Loucy (cell line): ENCODE results near the gene SHANK3.
A peak's percentile ranks its signal among the peaks of the same experiment; 100 is the strongest.

Experiments
- H2AFZ ChIP-seq: fragments of 200-600 bp; sonication (generic); 2 replicates; pipeline ENCODE4 v1.6.0; 2016; ENCODE audit warnings: antibody characterized with exemption, mild to moderate bottlenecking, low read length, moderate library complexity
- H3F3A ChIP-seq: fragments of 200-600 bp; 2 replicates; pipeline ENCODE4 v1.6.0; 2016; ENCODE audit warnings: antibody characterized with exemption, low read depth, mild to moderate bottlenecking
- H3K27me3 ChIP-seq: fragments of 200-600 bp; sonication (generic); 2 replicates; pipeline ENCODE4 v1.6.1; 2014; ENCODE audit warnings: low read length, mild to moderate bottlenecking; ENCODE audit not compliant: insufficient read depth, poor library complexity, severe bottlenecking
- H3K36me3 ChIP-seq: fragments of 200-600 bp; sonication (generic); 2 replicates; pipeline ENCODE4 v1.6.1; 2016; ENCODE audit warnings: low read length; ENCODE audit not compliant: insufficient read depth
- H3K4me1 ChIP-seq: fragments of 200-600 bp; sonication (generic); 2 replicates; pipeline ENCODE4 v1.5.1; 2014; ENCODE audit warnings: low read length, mild to moderate bottlenecking; ENCODE audit not compliant: insufficient read depth, poor library complexity, severe bottlenecking
- H3K4me2 ChIP-seq: fragments of 200-600 bp; sonication (generic); 2 replicates; pipeline ENCODE4 v1.6.0; 2014; ENCODE audit warnings: antibody characterized with exemption, low read length, low read depth, mild to moderate bottlenecking; ENCODE audit not compliant: poor library complexity, severe bottlenecking
- H3K4me3 ChIP-seq: fragments of 200-600 bp; sonication (generic); 2 replicates; pipeline ENCODE4 v1.5.1; 2014; ENCODE audit warnings: low read length, mild to moderate bottlenecking, mixed read lengths; ENCODE audit not compliant: poor library complexity, severe bottlenecking
- H3K79me2 ChIP-seq: fragments of 200-600 bp; sonication (generic); 2 replicates; pipeline ENCODE4 v1.6.1; 2014; ENCODE audit warnings: low read length; ENCODE audit not compliant: insufficient read depth
- H3K9ac ChIP-seq: fragments of 200-600 bp; sonication (generic); 2 replicates; pipeline ENCODE4 v1.6.0; 2014; ENCODE audit warnings: mild to moderate bottlenecking, low read depth, low read length, moderate library complexity; ENCODE audit not compliant: poor library complexity, severe bottlenecking
- H3K9me2 ChIP-seq: fragments of 200-600 bp; sonication (generic); replicated peaks from 2 replicates; pipeline ENCODE4 v1.6.1; 2016; ENCODE audit warnings: low read depth, low read length, mixed read lengths
- H3K9me3 ChIP-seq: fragments of 200-600 bp; sonication (generic); 2 replicates; pipeline ENCODE4 v1.6.1; 2014; ENCODE audit warnings: mild to moderate bottlenecking, antibody characterized with exemption, low read length, low read depth; ENCODE audit not compliant: insufficient read depth
- H4K20me1 ChIP-seq: fragments of 200-600 bp; sonication (generic); 2 replicates; pipeline ENCODE4 v1.6.0; 2014; ENCODE audit warnings: antibody characterized with exemption, low read length, mild to moderate bottlenecking; ENCODE audit not compliant: insufficient read depth, poor library complexity, severe bottlenecking
- EZH2phosphoT487 ChIP-seq: fragments of 200-600 bp; IDR thresholded peaks from 2 replicates; pipeline ENCODE4 v1.6.1; 2018; ENCODE audit warnings: antibody characterized with exemption, mild to moderate bottlenecking, moderate library complexity, borderline replicate concordance
- TF ChIP-seq, protein P1 (sequence below): fragments of 200-600 bp; sonication (generic); conservative IDR thresholded peaks from 2 replicates; pipeline ENCODE4 v1.5.1; 2014; ENCODE audit warnings: mild to moderate bottlenecking, antibody characterized with exemption, low read length

The SHANK3 gene

DNA sequence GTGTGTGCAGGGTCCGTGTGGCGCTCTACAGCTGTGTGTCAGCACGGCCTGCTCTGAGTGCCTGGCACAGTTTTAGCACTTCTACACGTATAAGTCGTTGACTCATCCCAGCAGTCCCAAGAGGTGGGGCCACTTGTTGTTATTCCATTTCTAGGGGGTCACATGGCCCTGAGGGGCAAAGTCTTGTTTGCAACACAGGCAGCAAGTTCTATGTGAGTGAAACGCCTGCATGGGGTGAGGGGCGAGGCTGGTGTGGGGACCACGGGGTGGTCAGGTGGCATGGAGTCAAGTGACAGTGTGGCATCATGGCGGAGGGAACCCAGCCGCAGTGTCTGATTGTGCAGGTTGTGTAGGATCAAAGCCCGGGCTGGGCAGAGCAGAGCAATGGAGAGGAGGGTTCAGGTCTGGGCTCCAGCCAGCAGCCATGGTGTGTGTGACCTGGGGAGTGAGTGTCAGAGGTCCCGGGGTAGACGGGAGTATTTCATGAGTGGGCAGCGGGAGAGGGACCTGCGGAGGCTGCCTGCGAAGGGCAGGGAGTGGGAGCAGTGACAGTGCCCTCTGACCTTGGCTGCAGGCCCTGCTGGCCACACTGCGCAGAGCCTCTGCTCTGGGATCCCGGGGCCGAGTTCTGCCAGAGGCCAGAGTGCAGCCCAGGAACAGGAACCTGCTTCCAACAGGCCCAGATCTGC is 27.9 kb downstream of the SHANK3 start:
- Histone ChIP-seq H3K36me3 (peaks cover 55% of the 10 kb centered on the region; the same call in 1 of the 2 replicates), H3K9me2 (no peaks in the 10 kb centered on the region), H2AFZ (no peak overlapping the region), H3F3A (no peaks in the 10 kb centered on the region), H3K4me2 (no peak overlapping the region), H3K4me3 (no peak overlapping the region), H3K4me1 (peaks cover 20% of the 10 kb centered on the region), H3K79me2 (peaks cover 3% of the 10 kb centered on the region; the same call in 1 of the 2 replicates), H3K9ac (no peak overlapping the region), H4K20me1 (no peaks in the 10 kb centered on the region), H3K27me3 (no peaks in the 10 kb centered on the region), H3K9me3 (no peaks in the 10 kb centered on the region)
- TF ChIP-seq, protein P1, sequence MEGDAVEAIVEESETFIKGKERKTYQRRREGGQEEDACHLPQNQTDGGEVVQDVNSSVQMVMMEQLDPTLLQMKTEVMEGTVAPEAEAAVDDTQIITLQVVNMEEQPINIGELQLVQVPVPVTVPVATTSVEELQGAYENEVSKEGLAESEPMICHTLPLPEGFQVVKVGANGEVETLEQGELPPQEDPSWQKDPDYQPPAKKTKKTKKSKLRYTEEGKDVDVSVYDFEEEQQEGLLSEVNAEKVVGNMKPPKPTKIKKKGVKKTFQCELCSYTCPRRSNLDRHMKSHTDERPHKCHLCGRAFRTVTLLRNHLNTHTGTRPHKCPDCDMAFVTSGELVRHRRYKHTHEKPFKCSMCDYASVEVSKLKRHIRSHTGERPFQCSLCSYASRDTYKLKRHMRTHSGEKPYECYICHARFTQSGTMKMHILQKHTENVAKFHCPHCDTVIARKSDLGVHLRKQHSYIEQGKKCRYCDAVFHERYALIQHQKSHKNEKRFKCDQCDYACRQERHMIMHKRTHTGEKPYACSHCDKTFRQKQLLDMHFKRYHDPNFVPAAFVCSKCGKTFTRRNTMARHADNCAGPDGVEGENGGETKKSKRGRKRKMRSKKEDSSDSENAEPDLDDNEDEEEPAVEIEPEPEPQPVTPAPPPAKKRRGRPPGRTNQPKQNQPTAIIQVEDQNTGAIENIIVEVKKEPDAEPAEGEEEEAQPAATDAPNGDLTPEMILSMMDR = no peak
- no peak for TF ChIP-seq EZH2phosphoT487

DNA sequence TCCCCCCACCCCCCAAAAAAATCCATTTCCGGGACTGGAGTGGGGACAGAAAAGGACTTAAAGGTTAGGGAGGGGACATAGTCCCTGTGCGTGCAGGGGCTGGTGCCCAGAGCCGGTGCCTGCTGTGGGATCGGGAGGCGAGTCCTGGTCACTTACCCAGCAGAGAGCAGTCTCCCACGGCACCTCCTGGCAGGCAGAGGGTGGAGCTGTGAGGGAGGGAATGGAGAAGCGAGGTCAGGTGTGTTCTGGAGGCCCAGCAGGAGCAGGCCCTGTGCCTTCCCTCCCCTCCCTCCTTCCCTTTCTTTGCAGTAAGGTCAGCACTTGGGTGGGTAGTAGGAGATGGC is 28.4 kb downstream of the SHANK3 start:
- no peaks in the 10 kb centered on the region for H4K20me1 ChIP-seq
- H2AFZ ChIP-seq = no peak overlapping the region
- H3K79me2 ChIP-seq = peaks cover 3% of the 10 kb centered on the region; the same call in 1 of the 2 replicates
- H3K9ac ChIP-seq = no peak overlapping the region
- no peaks in the 10 kb centered on the region for H3F3A ChIP-seq
- TF ChIP-seq, protein P1 = no peak
- TF ChIP-seq EZH2phosphoT487 = no peak
- no peak overlapping the region for H3K4me3 ChIP-seq
- H3K27me3 ChIP-seq = no peaks in the 10 kb centered on the region
- H3K9me3 ChIP-seq = no peaks in the 10 kb centered on the region
- H3K9me2 ChIP-seq = no peaks in the 10 kb centered on the region
- no peak overlapping the region for H3K4me2 ChIP-seq
- H3K4me1 ChIP-seq = peaks cover 20% of the 10 kb centered on the region
- peaks cover 50% of the 10 kb centered on the region; the same call in 1 of the 2 replicates for H3K36me3 ChIP-seq

DNA sequence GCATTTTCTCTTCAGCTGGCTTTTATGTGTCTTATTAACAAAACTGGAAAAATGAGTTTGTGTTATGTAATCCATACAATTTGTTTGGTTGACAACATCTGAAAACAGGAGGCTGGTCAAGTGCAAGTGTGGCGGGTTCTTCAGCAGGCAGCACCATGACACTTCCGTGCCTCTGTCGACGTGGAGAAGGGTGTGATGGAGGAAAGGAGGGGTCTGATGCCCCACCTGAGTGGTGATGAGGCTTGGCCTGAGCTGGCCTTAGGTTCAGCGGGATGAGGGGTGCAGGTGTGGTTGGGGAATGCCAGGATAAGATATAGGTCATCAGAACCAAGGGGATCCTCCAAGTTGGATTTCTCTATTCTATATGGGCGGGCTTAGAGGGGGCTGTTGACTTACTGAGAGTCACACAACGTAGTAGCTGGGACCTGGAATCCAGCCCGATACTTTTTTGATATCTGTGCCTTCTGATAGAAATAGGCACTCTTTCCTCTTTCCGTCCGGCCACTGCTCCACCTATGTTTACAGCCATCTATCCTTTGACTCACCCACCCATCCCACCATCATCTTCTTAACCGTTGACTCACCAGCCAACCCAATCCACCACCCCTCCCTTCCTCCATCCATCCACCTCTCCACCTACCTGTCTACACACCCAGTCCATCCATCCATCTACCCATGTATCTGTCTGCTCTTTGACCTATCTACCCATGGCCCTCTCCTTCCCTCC is 29.0 kb downstream of the SHANK3 start:
- H3K4me3 ChIP-seq = no peak overlapping the region
- peak overlapping the region; percentile 64 for H3K4me2 ChIP-seq
- no peaks in the 10 kb centered on the region for H3K9me3 ChIP-seq
- TF ChIP-seq EZH2phosphoT487 = no peak
- TF ChIP-seq, protein P1 = no peak
- no peaks in the 10 kb centered on the region for H3F3A ChIP-seq
- H3K9ac ChIP-seq = no peak overlapping the region
- no peaks in the 10 kb centered on the region for H3K9me2 ChIP-seq
- peaks cover 20% of the 10 kb centered on the region for H3K4me1 ChIP-seq
- no peaks in the 10 kb centered on the region for H3K27me3 ChIP-seq
- H3K36me3 ChIP-seq = peaks cover 48% of the 10 kb centered on the region; the same call in 1 of the 2 replicates
- no peaks in the 10 kb centered on the region for H4K20me1 ChIP-seq
- H2AFZ ChIP-seq = no peak overlapping the region
- peaks cover 3% of the 10 kb centered on the region; the same call in 1 of the 2 replicates for H3K79me2 ChIP-seq
